Endothelial cell of umbilical vein (primary cell): ENCODE data around the gene EHD2. TPM values are rescaled to one million over a fixed set of nuclear protein-coding genes. Genes with fewer than 3 reads are reported as not detected.

ENCODE experiments used
- BruUV-seq: library from RNA; stranded (reverse); fragments of 400-500 nt; replicated peaks from 2 replicates; lab custom pipeline; 2021; lab: Mats Ljungman, UMichigan
- CTCF ChIA-PET: fragments of 300-600, 350-600 bp; sonication (Branson Sonifier 250); formaldehyde crosslinking; loops from one replicate; lab custom pipeline; 2021; ENCODE audit warnings: antibody characterized with exemption, inconsistent platforms; lab: Charles Lee
- POLR2A ChIA-PET: fragments of 300-600, 350-600 bp; sonication (Branson Sonifier 250); formaldehyde crosslinking; loops from one replicate; lab custom pipeline; 2021; ENCODE audit warnings: antibody characterized with exemption, inconsistent platforms; lab: Charles Lee
- DNase-seq: peaks from one replicate; pipeline ENCODE4 v3.0.0-alpha.2; 2011; ENCODE audit warnings: low read depth, low spot score
- FAIRE-seq: peaks from 2 replicates; lab custom pipeline; 2011; peaks lifted over from hg19 to GRCh38; lab: Jason Lieb, UNC
- H2AFZ ChIP-seq: 2 replicates; pipeline ENCODE4 v1.6.0; 2012; ENCODE audit warnings: low read depth, low read length, control low read depth, inconsistent platforms
- H3K27ac ChIP-seq: 2 replicates; pipeline ENCODE4 v1.5.1; 2011; ENCODE audit warnings: low read depth, mild to moderate bottlenecking, control low read depth, low read length, moderate library complexity; ENCODE audit not compliant: insufficient read depth
- H3K27me3 ChIP-seq, 2 experiments: 2 replicates each; pipeline versions ENCODE4 v1.6.0 to v1.6.1; 2011; ENCODE audit warnings: low read length in 2 of 2, mixed read lengths in 1 of 2; ENCODE audit not compliant: control insufficient read depth in 2 of 2, insufficient read depth in 2 of 2
- H3K36me3 ChIP-seq, 2 experiments: 2 replicates in 1 of 2; 3 replicates in 1 of 2; pipeline ENCODE4 v1.5.1; 2011; ENCODE audit warnings: low read length in 2 of 2, mild to moderate bottlenecking in 1 of 2, moderate library complexity in 1 of 2; ENCODE audit not compliant: control insufficient read depth in 2 of 2, insufficient read depth in 2 of 2; ENCODE audit errors: extremely low read depth in 1 of 2
- H3K4me1 ChIP-seq: 3 replicates; pipeline ENCODE4 v1.5.1; 2011; ENCODE audit warnings: mild to moderate bottlenecking, low read length; ENCODE audit not compliant: control insufficient read depth, insufficient read depth; ENCODE audit errors: extremely low read depth
- H3K4me2 ChIP-seq: 2 replicates; pipeline ENCODE4 v1.6.1; 2011; ENCODE audit warnings: low read length, control low read depth, mixed read lengths; ENCODE audit not compliant: insufficient read depth
- H3K4me3 ChIP-seq, 3 experiments: fragments of 200-600 bp in 1 of 3; sonication (generic), shearing (Covaris generic) in 1 of 3; replicated peaks in 1 of 3; 2 replicates each; pipeline ENCODE4 v1.5.1; 2011 to 2016; ENCODE audit warnings: control low read depth in 3 of 3, low read length in 3 of 3, mild to moderate bottlenecking in 2 of 3, inconsistent platforms in 1 of 3, low read depth in 1 of 3, moderate library complexity in 1 of 3; ENCODE audit not compliant: insufficient read depth in 1 of 3
- H3K79me2 ChIP-seq: 2 replicates; pipeline ENCODE4 v1.6.0; 2012; ENCODE audit warnings: low read length, inconsistent platforms; ENCODE audit not compliant: control insufficient read depth, insufficient read depth
- H3K9ac ChIP-seq: replicated peaks from 2 replicates; pipeline ENCODE3; 2011; ENCODE audit warnings: low read length, control low read depth; ENCODE audit not compliant: insufficient read depth; ENCODE audit errors: extremely low read depth
- H3K9me1 ChIP-seq: replicated peaks from 3 replicates; pipeline ENCODE4 v1.6.0; 2011; ENCODE audit warnings: mild to moderate bottlenecking, low read length; ENCODE audit not compliant: control insufficient read depth, insufficient read depth; ENCODE audit errors: extremely low read depth
- H3K9me3 ChIP-seq: replicated peaks from 2 replicates; pipeline ENCODE4 v1.5.1; 2012; ENCODE audit warnings: low read length, inconsistent platforms; ENCODE audit not compliant: control insufficient read depth, insufficient read depth
- H4K20me1 ChIP-seq: replicated peaks from 2 replicates; pipeline ENCODE3; 2011; ENCODE audit warnings: mild to moderate bottlenecking, low read length; ENCODE audit not compliant: control insufficient read depth, insufficient read depth; ENCODE audit errors: extremely low read depth
- CTCF ChIP-seq, 2 donors: IDR thresholded peaks; 1 replicate in 1 of 2; 2 replicates in 1 of 2; pipeline ENCODE4 v1.5.1; 2011; ENCODE audit warnings: low read length in 2 of 2, mild to moderate bottlenecking in 2 of 2, moderate library complexity in 2 of 2, control low read depth in 1 of 2, inconsistent platforms in 1 of 2, low read depth in 1 of 2; ENCODE audit not compliant: insufficient read depth in 1 of 2; ENCODE audit errors: extremely low read depth in 1 of 2
- EZH2 ChIP-seq: IDR thresholded peaks from 2 replicates; pipeline ENCODE4 v1.6.1; 2012; ENCODE audit warnings: borderline replicate concordance, low read depth, mild to moderate bottlenecking, moderate library complexity, low read length, inconsistent platforms; ENCODE audit not compliant: severe bottlenecking
- FOS ChIP-seq: IDR thresholded peaks from 2 replicates; pipeline ENCODE4 v1.6.1; 2011; ENCODE audit warnings: mild to moderate bottlenecking, low read length, moderate library complexity, borderline replicate concordance; ENCODE audit not compliant: insufficient read depth
- GATA2 ChIP-seq: IDR thresholded peaks from 2 replicates; pipeline ENCODE4 v1.7.0; 2011; ENCODE audit warnings: low read depth, mild to moderate bottlenecking, moderate library complexity, mixed read lengths, low read length; ENCODE audit not compliant: insufficient read length, insufficient read depth
- JUN ChIP-seq: IDR thresholded peaks from 2 replicates; pipeline ENCODE4 v1.6.1; 2011; ENCODE audit warnings: borderline replicate concordance, low read depth; ENCODE audit not compliant: insufficient read length, insufficient read depth
- MAX ChIP-seq: IDR thresholded peaks from 2 replicates; pipeline ENCODE4 v1.6.1; 2011; ENCODE audit not compliant: insufficient read depth, insufficient read length
- MYC ChIP-seq: IDR thresholded peaks from one replicate; pipeline ENCODE4 v1.6.1; 2011; ENCODE audit warnings: mild to moderate bottlenecking, low read depth, low read length
- POLR2A ChIP-seq: IDR thresholded peaks from 2 replicates; pipeline ENCODE4 v1.6.1; 2012; ENCODE audit warnings: low read depth, mild to moderate bottlenecking, control low read depth, low read length
- POLR2AphosphoS5 ChIP-seq: IDR thresholded peaks from 2 replicates; pipeline ENCODE4 v1.6.1; 2012; ENCODE audit warnings: low read depth, mild to moderate bottlenecking, control low read depth, low read length, moderate library complexity; ENCODE audit not compliant: insufficient read depth
- dilution Hi-C: fragments of 300-500 bp; cut with MboI; formaldehyde crosslinking; loops from one replicate; pipeline ENCODE4 v1.15.0; 2019; ENCODE audit warnings: low sequenced_read_pairs; ENCODE audit not compliant: extremely low pct_ligation_motif_present
- intact Hi-C: fragments of 100-400 bp; cut with micrococcal nuclease; formaldehyde crosslinking; loops from one replicate; pipeline ENCODE4 v1.10.0; 2022
- polyA plus RNA-seq, 4 experiments: library from polyadenylated mRNA; depleted of rRNA in 3 of 4; stranded (reverse) in 3 of 4; unstranded in 1 of 4; fragments of >200 nt; gene quantifications; 2 replicates each; pipeline versions ENCODE4 v1.2.1 to v1.2.3, GENCODE V29; 2011 to 2012; ENCODE audit warnings: missing spikeins in 1 of 4
- total RNA-seq: library from RNA; stranded (reverse); gene quantifications from 2 replicates; pipeline ENCODE4 v1.2.3, GENCODE V29; 2021

Gene EHD2
- total and polyA plus RNA-seq, 2 donors (not counting 3 experiments of a cell fraction or from before 2014, with no cell fraction given): 110 to 220 TPM

GRCh38 chr19:47762151-47762550 is 48.9 kb downstream of the EHD2 start:
- no peak overlapping the region for H2AFZ ChIP-seq
- H4K20me1 ChIP-seq: no peaks in the 10 kb centered on the region
- no peak overlapping the region for H3K9ac ChIP-seq
- H3K9me1 ChIP-seq: no peaks in the 10 kb centered on the region
- POLR2A ChIA-PET: no interaction called here
- H3K36me3 ChIP-seq: peaks cover under 1 to 12% of the 10 kb centered on the region in 2 experiments
- no peak overlapping the region for H3K4me3 ChIP-seq
- no peaks in the 10 kb centered on the region for H3K79me2 ChIP-seq
- H3K27me3 ChIP-seq: no peaks in the 10 kb centered on the region
- no TSS peak for BruUV-seq
- CTCF ChIA-PET: interaction anchor here (7.3 kb wide), 1 partner anchor 27 kb away, joined by 169 read pairs; no protein-coding TSS in a partner anchor
- H3K4me1 ChIP-seq: peaks cover 4% of the 10 kb centered on the region
- FAIRE-seq (no peak), DNase-seq (no peak)
- TF ChIP-seq POLR2A (no peak), GATA2 (no peak), EZH2 (no peak), CTCF (IDR thresholded peaks at IDR 0.05; ENCODE audit: extremely low read depth in 1 of 2, insufficient read depth in 1 of 2, low read depth in 1 of 2, low read length in 2 of 2) (no peak), POLR2AphosphoS5 (no peak), JUN (no peak), MAX (no peak), FOS (no peak), MYC (no peak)
- intact Hi-C loops: no loop called here
- no peaks in the 10 kb centered on the region for H3K9me3 ChIP-seq
- no peak overlapping the region for H3K4me2 ChIP-seq
- no peak overlapping the region for H3K27ac ChIP-seq
- dilution Hi-C loops: no loop called here
